Nephron (organoid): ENCODE results near the gene NFASC.

Experiments
- H3K27ac Mint-ChIP-seq, 3 experiments: 2 replicates each; pipeline ENCODE4 v1.8.0; 2020; ENCODE audit warnings: mixed read lengths in 3 of 3, mild to moderate bottlenecking in 2 of 3, moderate library complexity in 1 of 3
- H3K27me3 Mint-ChIP-seq: 2 replicates; pipeline ENCODE4 v1.8.0; 2021; ENCODE audit warnings: low read depth, mild to moderate bottlenecking, moderate library complexity, mixed read lengths
- H3K36me3 Mint-ChIP-seq: 2 replicates; pipeline ENCODE4 v1.8.0; 2020; ENCODE audit warnings: low read depth, mixed read lengths
- H3K4me1 Mint-ChIP-seq: 2 replicates; pipeline ENCODE4 v1.8.0; 2020; ENCODE audit warnings: mixed read lengths
- H3K4me3 Mint-ChIP-seq, 3 experiments: 2 replicates each; pipeline ENCODE4 v1.8.0; 2020; ENCODE audit warnings: mild to moderate bottlenecking in 3 of 3, mixed read lengths in 3 of 3, moderate library complexity in 2 of 3
- H3K9me3 Mint-ChIP-seq: 2 replicates; pipeline ENCODE4 v1.8.0; 2020; ENCODE audit warnings: mixed read lengths
- TF ChIP-seq, protein P1 (sequence below), 3 experiments: fragments of 200-600 bp; sonication (generic); IDR thresholded peaks; one replicate each; pipeline ENCODE4 v1.5.0; 2021; ENCODE audit warnings: antibody characterized with exemption in 3 of 3; ENCODE audit not compliant: unreplicated experiment in 3 of 3

The NFASC gene

DNA sequence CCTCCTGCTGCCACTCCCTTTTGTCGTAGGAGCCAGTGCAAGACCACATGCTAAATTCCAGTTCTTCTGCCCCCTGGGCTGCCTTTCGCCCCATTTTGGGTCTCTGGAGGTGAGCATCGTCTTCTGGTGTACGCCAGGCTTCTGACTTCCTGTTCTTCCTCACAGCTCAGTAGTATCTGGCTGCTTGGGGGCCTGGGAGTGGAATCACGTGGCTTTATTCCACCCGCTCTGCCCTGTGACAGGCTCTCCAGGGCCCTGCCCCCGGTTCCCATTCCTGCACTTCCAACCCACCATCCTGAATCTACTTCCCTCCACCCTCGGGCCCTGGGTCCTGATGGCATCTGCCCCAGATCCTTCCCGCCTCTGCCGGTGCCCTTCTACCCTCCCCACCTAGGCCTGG, 3.6 kb downstream of the NFASC start:
- peaks cover 9% of the 10 kb centered on the region for H3K27me3 Mint-ChIP-seq
- H3K4me3 Mint-ChIP-seq, result no peak overlapping the region
- H3K4me1 Mint-ChIP-seq, result peaks cover 24% of the 10 kb centered on the region
- no peak overlapping the region for H3K27ac Mint-ChIP-seq
- TF ChIP-seq, protein P1, sequence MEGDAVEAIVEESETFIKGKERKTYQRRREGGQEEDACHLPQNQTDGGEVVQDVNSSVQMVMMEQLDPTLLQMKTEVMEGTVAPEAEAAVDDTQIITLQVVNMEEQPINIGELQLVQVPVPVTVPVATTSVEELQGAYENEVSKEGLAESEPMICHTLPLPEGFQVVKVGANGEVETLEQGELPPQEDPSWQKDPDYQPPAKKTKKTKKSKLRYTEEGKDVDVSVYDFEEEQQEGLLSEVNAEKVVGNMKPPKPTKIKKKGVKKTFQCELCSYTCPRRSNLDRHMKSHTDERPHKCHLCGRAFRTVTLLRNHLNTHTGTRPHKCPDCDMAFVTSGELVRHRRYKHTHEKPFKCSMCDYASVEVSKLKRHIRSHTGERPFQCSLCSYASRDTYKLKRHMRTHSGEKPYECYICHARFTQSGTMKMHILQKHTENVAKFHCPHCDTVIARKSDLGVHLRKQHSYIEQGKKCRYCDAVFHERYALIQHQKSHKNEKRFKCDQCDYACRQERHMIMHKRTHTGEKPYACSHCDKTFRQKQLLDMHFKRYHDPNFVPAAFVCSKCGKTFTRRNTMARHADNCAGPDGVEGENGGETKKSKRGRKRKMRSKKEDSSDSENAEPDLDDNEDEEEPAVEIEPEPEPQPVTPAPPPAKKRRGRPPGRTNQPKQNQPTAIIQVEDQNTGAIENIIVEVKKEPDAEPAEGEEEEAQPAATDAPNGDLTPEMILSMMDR (IDR thresholded peaks at IDR 0.05; ENCODE audit: unreplicated experiment in 3 of 3), result no peak
- no peaks in the 10 kb centered on the region for H3K9me3 Mint-ChIP-seq
- H3K36me3 Mint-ChIP-seq, result no peaks in the 10 kb centered on the region

GRCh38 chr1:204875255-204875654, 4.6 kb downstream of the NFASC start:
- no peaks in the 10 kb centered on the region for H3K9me3 Mint-ChIP-seq
- no peaks in the 10 kb centered on the region for H3K36me3 Mint-ChIP-seq

GRCh38 chr1:204878621-204879234, 8.1 kb downstream of the NFASC start:
- Mint-ChIP-seq H3K27me3 (peaks cover 2% of the 10 kb centered on the region), H3K4me3 (no peak overlapping the region), H3K27ac (peak overlapping the region; percentile 94 to 96 (median 96)), H3K9me3 (no peaks in the 10 kb centered on the region), H3K4me1 (peaks cover 17% of the 10 kb centered on the region), H3K36me3 (no peaks in the 10 kb centered on the region)
- TF ChIP-seq, protein P1 (IDR thresholded peaks at IDR 0.05; ENCODE audit: unreplicated experiment in 3 of 3), result no peak

More at GRCh38 chr1:204875255-204875654, 4.6 kb downstream of the NFASC start:
- H3K27ac Mint-ChIP-seq, result no peak overlapping the region
- H3K27me3 Mint-ChIP-seq, result peaks cover 9% of the 10 kb centered on the region
- TF ChIP-seq, protein P1 (IDR thresholded peaks at IDR 0.05; ENCODE audit: unreplicated experiment in 3 of 3), result no peak
- peaks cover 26% of the 10 kb centered on the region for H3K4me1 Mint-ChIP-seq
- no peak overlapping the region for H3K4me3 Mint-ChIP-seq

DNA sequence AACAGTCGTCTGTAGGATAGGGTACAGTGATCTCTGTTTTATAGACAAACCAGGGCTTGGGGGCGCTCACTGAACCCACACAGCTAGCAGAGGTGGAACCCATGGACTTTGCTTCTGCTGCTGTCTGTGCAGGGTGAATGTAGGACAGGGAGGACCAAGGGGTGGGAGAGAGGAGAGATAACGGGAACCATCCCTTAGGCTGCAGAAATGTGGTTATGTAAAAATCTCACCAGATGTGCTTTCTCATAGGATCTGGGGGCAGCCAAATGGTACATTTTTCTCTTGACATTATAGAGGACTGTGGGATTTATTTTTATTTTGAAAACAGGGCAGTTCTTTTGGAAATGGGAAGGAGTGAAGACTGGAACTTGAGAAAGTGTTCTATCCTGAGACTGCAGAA, 8.7 kb downstream of the NFASC start:
- H3K4me1 Mint-ChIP-seq, result peaks cover 17% of the 10 kb centered on the region
- peak overlapping the region; percentile 94 to 96 (median 96) for H3K27ac Mint-ChIP-seq
- no peaks in the 10 kb centered on the region for H3K36me3 Mint-ChIP-seq
- peak overlapping the region in 2 of 3 experiments; percentile 35 to 45 for H3K4me3 Mint-ChIP-seq
- TF ChIP-seq, protein P1 (IDR thresholded peaks at IDR 0.05; ENCODE audit: unreplicated experiment in 3 of 3), result no peak
- no peaks in the 10 kb centered on the region for H3K27me3 Mint-ChIP-seq
- H3K9me3 Mint-ChIP-seq, result no peaks in the 10 kb centered on the region

- TF ChIP-seq, protein P1 (IDR thresholded peaks at IDR 0.05; ENCODE audit: unreplicated experiment in 3 of 3), result no peak
Observed at GRCh38 chr1:204880906-204881305, 10.2 kb downstream of the NFASC start.

DNA sequence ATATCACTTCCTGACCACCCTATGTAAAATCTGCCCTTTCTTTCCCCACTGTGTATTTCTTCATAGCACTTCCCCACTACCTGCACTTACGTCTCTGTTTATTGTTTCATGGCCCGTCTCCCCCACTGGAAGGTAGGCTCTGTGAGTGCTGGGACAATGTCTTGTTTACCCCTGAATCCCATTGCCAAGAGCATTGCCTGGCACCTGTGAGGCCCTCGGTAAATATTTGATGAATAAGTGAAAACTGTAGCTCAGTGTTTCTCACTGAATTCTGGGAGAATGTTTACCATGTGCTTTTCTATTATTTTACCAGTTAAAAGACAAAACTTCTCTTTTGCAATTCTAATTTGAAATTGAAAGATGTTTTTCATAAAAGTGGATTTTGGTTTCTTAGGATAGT, 11.8 kb downstream of the NFASC start:
- H3K4me1 Mint-ChIP-seq, result peaks cover 17% of the 10 kb centered on the region
- H3K4me3 Mint-ChIP-seq, result no peak overlapping the region
- no peaks in the 10 kb centered on the region for H3K9me3 Mint-ChIP-seq
- TF ChIP-seq, protein P1 (IDR thresholded peaks at IDR 0.05; ENCODE audit: unreplicated experiment in 3 of 3), result no peak
- H3K27ac Mint-ChIP-seq, result peak overlapping the region in 2 of 3 experiments; percentile 76 to 91
- no peaks in the 10 kb centered on the region for H3K36me3 Mint-ChIP-seq
- peaks cover 4% of the 10 kb centered on the region for H3K27me3 Mint-ChIP-seq

More at GRCh38 chr1:204880906-204881305, 10.2 kb downstream of the NFASC start:
- H3K27me3 Mint-ChIP-seq, result no peaks in the 10 kb centered on the region
- peaks cover 17% of the 10 kb centered on the region for H3K4me1 Mint-ChIP-seq
- H3K4me3 Mint-ChIP-seq, result no peak overlapping the region
- no peaks in the 10 kb centered on the region for H3K36me3 Mint-ChIP-seq
- no peaks in the 10 kb centered on the region for H3K9me3 Mint-ChIP-seq
- peak overlapping the region in 1 of 3 experiments; percentile 49 for H3K27ac Mint-ChIP-seq
